Omental fat pad (tissue), 4 donors: ENCODE measurements around the gene S100A12. TPM values are rescaled to one million over a fixed set of nuclear protein-coding genes. Genes with fewer than 3 reads are reported as not detected.

ENCODE experiments used
- ATAC-seq: fragments of 150-250 bp; one replicate; pipeline ENCODE4 v1.9.1; 2016; ENCODE audit warnings: mild to moderate bottlenecking, moderate library complexity; ENCODE audit not compliant: low FRiP score
- DNase-seq: peaks from one replicate; pipeline ENCODE4 v3.0.0-alpha.2; 2019; ENCODE audit warnings: low spot score
- CTCF ChIP-seq, 3 donors: fragments of 450-650 bp; IDR thresholded peaks; one replicate each; pipeline ENCODE4 v1.5.1; 2016 to 2017; ENCODE audit warnings: antibody characterized with exemption in 3 of 3, mild to moderate bottlenecking in 3 of 3, moderate library complexity in 2 of 3
- total RNA-seq, 4 donors: library from RNA; depleted of rRNA; stranded (reverse); fragments of >200 nt; gene quantifications; one replicate each; pipeline ENCODE4 v1.1.0, GENCODE V29; 2016

Gene S100A12
- total RNA-seq, 4 donors from 2014 or later = 4.2 to 59.0 (median 9.6) TPM

GRCh38 chr1:153397924-153398651 lies 22.7 kb upstream of the S100A12 start:
- no peak for ATAC-seq

GRCh38 chr1:153397051-153397923 lies 21.9 kb upstream of the S100A12 start:
- no peak for TF ChIP-seq CTCF (IDR thresholded peaks at IDR 0.05)
- DNase-seq (no peak), ATAC-seq (no peak)

More at GRCh38 chr1:153397924-153398651, 22.7 kb upstream of the S100A12 start:
- DNase-seq = no peak
- no peak for TF ChIP-seq CTCF (IDR thresholded peaks at IDR 0.05)

GRCh38 chr1:153396461-153396860 lies 21.0 kb upstream of the S100A12 start:
- DNase-seq (no peak), ATAC-seq (no peak)
- TF ChIP-seq CTCF (IDR thresholded peaks at IDR 0.05) = no peak

- no peak for TF ChIP-seq CTCF (IDR thresholded peaks at IDR 0.05)
- no peak for DNase-seq
- no peak for ATAC-seq
Measured at GRCh38 chr1:153395776-153396175, 20.4 kb upstream of the S100A12 start.

- no peak for DNase-seq
- no peak for TF ChIP-seq CTCF (IDR thresholded peaks at IDR 0.05)
- no peak for ATAC-seq
Measured at GRCh38 chr1:153395136-153395685, 19.8 kb upstream of the S100A12 start.

- ATAC-seq (no peak), DNase-seq (no peak)
- TF ChIP-seq CTCF (IDR thresholded peaks at IDR 0.05) = no peak
Measured at GRCh38 chr1:153394391-153394790, 19.0 kb upstream of the S100A12 start.
